GM18870 (cell line): ENCODE measurements around the gene ZNF778.
"Not testable (repeated sequence)": the region's sequence is repeated elsewhere in the genome, so short reads cannot be mapped to it uniquely, and the experiment has no call there.

Source experiments
- ATAC-seq: cut with Tn5 transposase; IDR thresholded peaks from one replicate; pipeline ENCODE4 v1.9.1; 2021; ENCODE audit warnings: moderate library complexity; ENCODE audit not compliant: unreplicated experiment

ZNF778 gene

GRCh38 chr16:89248196-89248982 is 30.9 kb downstream of the ZNF778 start:
- no peak for ATAC-seq

GRCh38 chr16:89253548-89254287 is 36.2 kb downstream of the ZNF778 start:
- ATAC-seq = no peak

- no peak for ATAC-seq
Measured at GRCh38 chr16:89256651-89257254, 39.2 kb downstream of the ZNF778 start.

GRCh38 chr16:89257281-89257731 is 39.8 kb downstream of the ZNF778 start:
- ATAC-seq = no peak

- no peak for ATAC-seq
Measured at GRCh38 chr16:89257757-89258465, 40.4 kb downstream of the ZNF778 start.

GRCh38 chr16:89259901-89260300 is 42.4 kb downstream of the ZNF778 start:
- ATAC-seq = not testable (repeated sequence)

- ATAC-seq = no peak
Measured at GRCh38 chr16:89261691-89262563, 44.4 kb downstream of the ZNF778 start.

- ATAC-seq = no peak
Measured at GRCh38 chr16:89264800-89265550, 47.5 kb downstream of the ZNF778 start.

GRCh38 chr16:89265647-89266046 is 48.1 kb downstream of the ZNF778 start:
- ATAC-seq = no peak

- no peak for ATAC-seq
Measured at GRCh38 chr16:89266521-89267134, 49.1 kb downstream of the ZNF778 start.

GRCh38 chr16:89267746-89268145 is 50.2 kb downstream of the ZNF778 start:
- not testable (repeated sequence) for ATAC-seq

- ATAC-seq = no peak
Measured at GRCh38 chr16:89268585-89268984, 51.1 kb downstream of the ZNF778 start.

- ATAC-seq = no peak
Measured at GRCh38 chr16:89268987-89269735, 51.7 kb downstream of the ZNF778 start.

GRCh38 chr16:89269805-89270665 is 52.5 kb downstream of the ZNF778 start:
- ATAC-seq = no peak

GRCh38 chr16:89270666-89271345 is 53.3 kb downstream of the ZNF778 start:
- no peak for ATAC-seq

GRCh38 chr16:89272631-89273030 is 55.1 kb downstream of the ZNF778 start:
- ATAC-seq = no peak
